Mammary epithelial cell (primary cell): ENCODE measurements around the gene HIF1A.

Experiments used
- EZH2 ChIP-seq: IDR thresholded peaks from 2 replicates; pipeline ENCODE4 v1.6.1; 2012; ENCODE audit warnings: low read length, inconsistent platforms, borderline replicate concordance
- TF ChIP-seq, protein P1 (sequence below), 2 donors: IDR thresholded peaks in 1 of 2; conservative IDR thresholded peaks in 1 of 2; 2 replicates each; pipeline ENCODE4 v1.5.1; 2011 to 2012; ENCODE audit warnings: inconsistent platforms in 2 of 2, low read length in 2 of 2, mild to moderate bottlenecking in 2 of 2, control low read depth in 1 of 2, low read depth in 1 of 2; ENCODE audit not compliant: insufficient read depth in 1 of 2; ENCODE audit errors: extremely low read depth in 1 of 2

- TF ChIP-seq, protein P1, sequence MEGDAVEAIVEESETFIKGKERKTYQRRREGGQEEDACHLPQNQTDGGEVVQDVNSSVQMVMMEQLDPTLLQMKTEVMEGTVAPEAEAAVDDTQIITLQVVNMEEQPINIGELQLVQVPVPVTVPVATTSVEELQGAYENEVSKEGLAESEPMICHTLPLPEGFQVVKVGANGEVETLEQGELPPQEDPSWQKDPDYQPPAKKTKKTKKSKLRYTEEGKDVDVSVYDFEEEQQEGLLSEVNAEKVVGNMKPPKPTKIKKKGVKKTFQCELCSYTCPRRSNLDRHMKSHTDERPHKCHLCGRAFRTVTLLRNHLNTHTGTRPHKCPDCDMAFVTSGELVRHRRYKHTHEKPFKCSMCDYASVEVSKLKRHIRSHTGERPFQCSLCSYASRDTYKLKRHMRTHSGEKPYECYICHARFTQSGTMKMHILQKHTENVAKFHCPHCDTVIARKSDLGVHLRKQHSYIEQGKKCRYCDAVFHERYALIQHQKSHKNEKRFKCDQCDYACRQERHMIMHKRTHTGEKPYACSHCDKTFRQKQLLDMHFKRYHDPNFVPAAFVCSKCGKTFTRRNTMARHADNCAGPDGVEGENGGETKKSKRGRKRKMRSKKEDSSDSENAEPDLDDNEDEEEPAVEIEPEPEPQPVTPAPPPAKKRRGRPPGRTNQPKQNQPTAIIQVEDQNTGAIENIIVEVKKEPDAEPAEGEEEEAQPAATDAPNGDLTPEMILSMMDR (conservative IDR thresholded peaks at IDR 0.05 in 1 of 2, IDR thresholded peaks at IDR 0.05 in 1 of 2; ENCODE audit: extremely low read depth in 1 of 2, insufficient read depth in 1 of 2, low read depth in 1 of 2, low read length in 2 of 2) = no peak
- TF ChIP-seq EZH2 = no peak
Observed at GRCh38 chr14:61701946-61702345, 6.6 kb downstream of the HIF1A start.
